K562 (cell line): Measurements from ENCODE around the gene PRR7. TPM values are rescaled to one million over a fixed set of nuclear protein-coding genes. Genes with fewer than 3 reads are reported as not detected.

Experiments
- FIP1L1 ChIP-seq: fragments of 200-400 bp; formaldehyde crosslinking; IDR thresholded peaks from 2 replicates; pipeline ENCODE4 v1.6.1; 2018; ENCODE audit warnings: mild to moderate bottlenecking, low read depth, low read length; ENCODE audit not compliant: poor library complexity, severe bottlenecking
- JUND ChIP-seq, 2 experiments: IDR thresholded peaks; 2 replicates in 1 of 2; 3 replicates in 1 of 2; pipeline ENCODE4 v1.6.1; 2011; ENCODE audit warnings: borderline replicate concordance in 2 of 2, low read depth in 2 of 2, low read length in 2 of 2, improper control_type of control experiment in 1 of 2, missing biosample characterization in 1 of 2, missing genetic modification characterization in 1 of 2, missing genetic modification reagents in 1 of 2
- LARP7 ChIP-seq: fragments of 450-650 bp; IDR thresholded peaks from 2 replicates; pipeline ENCODE4 v1.6.1; 2016
- NCOA4 ChIP-seq: fragments of 450-650 bp; IDR thresholded peaks from 2 replicates; pipeline ENCODE4 v1.6.1; 2018; ENCODE audit warnings: mild to moderate bottlenecking; ENCODE audit not compliant: partially characterized antibody
- ZBTB7A ChIP-seq: IDR thresholded peaks from 2 replicates; pipeline ENCODE4 v1.6.1; 2011; ENCODE audit warnings: low read depth, mild to moderate bottlenecking, low read length, moderate library complexity, borderline replicate concordance; ENCODE audit not compliant: control insufficient read depth
- ZNF140 ChIP-seq: fragments of 250-450 bp; sonication (Bioruptor Pico); IDR thresholded peaks from 2 replicates; pipeline ENCODE4 v1.8.0; 2021; ENCODE audit warnings: moderate library complexity, mild to moderate bottlenecking, inconsistent platforms
- polyA plus RNA-seq, 8 experiments: library from polyadenylated mRNA; depleted of rRNA in 4 of 8; stranded (reverse) in 5 of 8; unstranded in 3 of 8; fragments of >200 nt; fragmentation: Nextera tagmentation in 2 of 8; fragmentation: Illumina TruSeq in 1 of 8; extraction: Ambion mirVana in 2 of 8; extraction: Trizol in 1 of 8; gene quantifications; 2 replicates each; pipeline versions ENCODE4 v1.2.1 to v1.2.3, GENCODE V29; 2011 to 2014; ENCODE audit warnings: inconsistent platforms in 1 of 8, missing spikeins in 1 of 8
- total RNA-seq, 7 experiments: library from RNA; depleted of rRNA in 6 of 7; stranded (reverse); fragments of >200 nt in 6 of 7; fragmentation: Illumina TruSeq in 2 of 7; extraction: Trizol in 2 of 7; gene quantifications; 2 replicates each; pipeline versions ENCODE4 v1.2.1 to v1.2.3, GENCODE V29; 2011 to 2021; ENCODE audit warnings: low replicate concordance in 1 of 7
- TF ChIP-seq, protein P1 (sequence below), 2 experiments: IDR thresholded peaks; 2 replicates each; pipeline ENCODE4 v1.6.1; 2012; ENCODE audit warnings: improper control_type of control experiment in 2 of 2, low read depth in 2 of 2, low read length in 2 of 2, borderline replicate concordance in 1 of 2
- TF ChIP-seq, protein P2 (sequence below): sonication (generic); formaldehyde crosslinking; IDR thresholded peaks from 2 replicates; pipeline ENCODE4 v1.8.0; 2022; ENCODE audit warnings: mild to moderate bottlenecking, missing genetic modification reagents
- TF ChIP-seq, protein P3 (sequence below), 2 experiments: fragments of 450-650 bp; conservative IDR thresholded peaks; 2 replicates each; pipeline ENCODE4 v1.6.1; 2017; ENCODE audit warnings: mild to moderate bottlenecking in 2 of 2, moderate library complexity in 2 of 2
- TF ChIP-seq, protein P4 (sequence below), 3 experiments: fragments of 200-800 bp in 1 of 3; fragments of 250-450 bp in 1 of 3; fragments of 450-650 bp in 1 of 3; sonication (Bioruptor Pico) in 1 of 3; sonication (Bioruptor generic) in 1 of 3; formaldehyde crosslinking in 1 of 3; IDR thresholded peaks; 2 replicates each; pipeline versions ENCODE4 v1.6.1 to v1.8.0; 2016 to 2022; ENCODE audit warnings: mild to moderate bottlenecking in 2 of 3, missing genetic modification characterization in 2 of 3, missing compliant biosample characterization in 1 of 3, moderate library complexity in 1 of 3
- TF ChIP-seq, protein P5 (sequence below): fragments of 200-800 bp; sonication (Bioruptor generic); IDR thresholded peaks from 2 replicates; pipeline ENCODE4 v1.6.1; 2017; ENCODE audit warnings: missing genetic modification characterization, missing compliant biosample characterization

The PRR7 gene
- total and polyA plus RNA-seq, 9 of the 15 experiments (the other 6 are each of a cell fraction or from before 2014, with no cell fraction given) = 0.80 to 11.3 (median 10.4) TPM; not detected in 4

DNA sequence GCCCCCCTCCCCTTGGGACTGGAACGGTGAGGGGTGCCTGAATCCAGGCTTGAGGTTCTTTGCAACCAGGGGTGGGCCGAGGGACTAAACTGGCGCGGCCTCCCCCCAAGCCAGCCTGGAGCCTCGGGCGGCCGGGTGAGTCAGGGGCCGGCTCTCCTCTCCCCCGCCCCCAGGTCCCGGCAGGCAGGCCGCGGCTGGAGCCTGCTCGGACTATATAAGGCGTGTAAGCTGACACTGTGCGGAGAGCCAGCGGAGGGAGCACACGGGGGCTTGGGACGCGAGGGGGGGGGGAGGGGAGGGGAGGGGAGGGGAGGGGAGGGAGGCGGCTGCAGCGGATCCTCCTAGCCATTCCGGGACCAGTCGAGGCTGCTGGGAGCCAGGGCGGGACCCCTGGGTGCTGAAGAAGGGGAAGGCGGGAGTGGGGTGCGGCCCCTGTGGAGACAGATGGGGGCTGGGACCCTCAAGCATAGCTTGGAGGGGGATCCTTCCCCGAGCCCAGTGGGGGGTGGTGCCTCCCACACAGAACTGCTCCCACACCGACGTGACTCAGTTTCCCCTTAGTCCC, 50.2 kb downstream of the PRR7 start (continued):
- TF ChIP-seq, protein P1, sequence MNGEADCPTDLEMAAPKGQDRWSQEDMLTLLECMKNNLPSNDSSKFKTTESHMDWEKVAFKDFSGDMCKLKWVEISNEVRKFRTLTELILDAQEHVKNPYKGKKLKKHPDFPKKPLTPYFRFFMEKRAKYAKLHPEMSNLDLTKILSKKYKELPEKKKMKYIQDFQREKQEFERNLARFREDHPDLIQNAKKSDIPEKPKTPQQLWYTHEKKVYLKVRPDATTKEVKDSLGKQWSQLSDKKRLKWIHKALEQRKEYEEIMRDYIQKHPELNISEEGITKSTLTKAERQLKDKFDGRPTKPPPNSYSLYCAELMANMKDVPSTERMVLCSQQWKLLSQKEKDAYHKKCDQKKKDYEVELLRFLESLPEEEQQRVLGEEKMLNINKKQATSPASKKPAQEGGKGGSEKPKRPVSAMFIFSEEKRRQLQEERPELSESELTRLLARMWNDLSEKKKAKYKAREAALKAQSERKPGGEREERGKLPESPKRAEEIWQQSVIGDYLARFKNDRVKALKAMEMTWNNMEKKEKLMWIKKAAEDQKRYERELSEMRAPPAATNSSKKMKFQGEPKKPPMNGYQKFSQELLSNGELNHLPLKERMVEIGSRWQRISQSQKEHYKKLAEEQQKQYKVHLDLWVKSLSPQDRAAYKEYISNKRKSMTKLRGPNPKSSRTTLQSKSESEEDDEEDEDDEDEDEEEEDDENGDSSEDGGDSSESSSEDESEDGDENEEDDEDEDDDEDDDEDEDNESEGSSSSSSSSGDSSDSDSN (IDR thresholded peaks at IDR 0.05; ENCODE audit: borderline replicate concordance in 1 of 2, low read depth in 2 of 2, low read length in 2 of 2) = peak; percentile 22 to 78; a peak in 2 of 4 replicates
- TF ChIP-seq NCOA4 (no peak), LARP7 (no peak), FIP1L1 (peak; percentile 73), JUND (IDR thresholded peaks at IDR 0.05; ENCODE audit: borderline replicate concordance, low read depth, low read length) (peak; percentile 59), JUND (tag; IDR thresholded peaks at IDR 0.05; ENCODE audit: borderline replicate concordance, low read depth, low read length) (no peak; the same call in 2 of the 3 replicates), ZNF140 (CRISPR knock-in tag) (no peak), ZBTB7A (peak; percentile 89)
- TF ChIP-seq, protein P2, sequence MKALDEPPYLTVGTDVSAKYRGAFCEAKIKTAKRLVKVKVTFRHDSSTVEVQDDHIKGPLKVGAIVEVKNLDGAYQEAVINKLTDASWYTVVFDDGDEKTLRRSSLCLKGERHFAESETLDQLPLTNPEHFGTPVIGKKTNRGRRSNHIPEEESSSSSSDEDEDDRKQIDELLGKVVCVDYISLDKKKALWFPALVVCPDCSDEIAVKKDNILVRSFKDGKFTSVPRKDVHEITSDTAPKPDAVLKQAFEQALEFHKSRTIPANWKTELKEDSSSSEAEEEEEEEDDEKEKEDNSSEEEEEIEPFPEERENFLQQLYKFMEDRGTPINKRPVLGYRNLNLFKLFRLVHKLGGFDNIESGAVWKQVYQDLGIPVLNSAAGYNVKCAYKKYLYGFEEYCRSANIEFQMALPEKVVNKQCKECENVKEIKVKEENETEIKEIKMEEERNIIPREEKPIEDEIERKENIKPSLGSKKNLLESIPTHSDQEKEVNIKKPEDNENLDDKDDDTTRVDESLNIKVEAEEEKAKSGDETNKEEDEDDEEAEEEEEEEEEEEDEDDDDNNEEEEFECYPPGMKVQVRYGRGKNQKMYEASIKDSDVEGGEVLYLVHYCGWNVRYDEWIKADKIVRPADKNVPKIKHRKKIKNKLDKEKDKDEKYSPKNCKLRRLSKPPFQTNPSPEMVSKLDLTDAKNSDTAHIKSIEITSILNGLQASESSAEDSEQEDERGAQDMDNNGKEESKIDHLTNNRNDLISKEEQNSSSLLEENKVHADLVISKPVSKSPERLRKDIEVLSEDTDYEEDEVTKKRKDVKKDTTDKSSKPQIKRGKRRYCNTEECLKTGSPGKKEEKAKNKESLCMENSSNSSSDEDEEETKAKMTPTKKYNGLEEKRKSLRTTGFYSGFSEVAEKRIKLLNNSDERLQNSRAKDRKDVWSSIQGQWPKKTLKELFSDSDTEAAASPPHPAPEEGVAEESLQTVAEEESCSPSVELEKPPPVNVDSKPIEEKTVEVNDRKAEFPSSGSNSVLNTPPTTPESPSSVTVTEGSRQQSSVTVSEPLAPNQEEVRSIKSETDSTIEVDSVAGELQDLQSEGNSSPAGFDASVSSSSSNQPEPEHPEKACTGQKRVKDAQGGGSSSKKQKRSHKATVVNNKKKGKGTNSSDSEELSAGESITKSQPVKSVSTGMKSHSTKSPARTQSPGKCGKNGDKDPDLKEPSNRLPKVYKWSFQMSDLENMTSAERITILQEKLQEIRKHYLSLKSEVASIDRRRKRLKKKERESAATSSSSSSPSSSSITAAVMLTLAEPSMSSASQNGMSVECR = peak; percentile 43
- TF ChIP-seq, protein P3, sequence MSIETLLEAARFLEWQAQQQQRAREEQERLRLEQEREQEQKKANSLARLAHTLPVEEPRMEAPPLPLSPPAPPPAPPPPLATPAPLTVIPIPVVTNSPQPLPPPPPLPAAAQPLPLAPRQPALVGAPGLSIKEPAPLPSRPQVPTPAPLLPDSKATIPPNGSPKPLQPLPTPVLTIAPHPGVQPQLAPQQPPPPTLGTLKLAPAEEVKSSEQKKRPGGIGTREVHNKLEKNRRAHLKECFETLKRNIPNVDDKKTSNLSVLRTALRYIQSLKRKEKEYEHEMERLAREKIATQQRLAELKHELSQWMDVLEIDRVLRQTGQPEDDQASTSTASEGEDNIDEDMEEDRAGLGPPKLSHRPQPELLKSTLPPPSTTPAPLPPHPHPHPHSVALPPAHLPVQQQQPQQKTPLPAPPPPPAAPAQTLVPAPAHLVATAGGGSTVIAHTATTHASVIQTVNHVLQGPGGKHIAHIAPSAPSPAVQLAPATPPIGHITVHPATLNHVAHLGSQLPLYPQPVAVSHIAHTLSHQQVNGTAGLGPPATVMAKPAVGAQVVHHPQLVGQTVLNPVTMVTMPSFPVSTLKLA (conservative IDR thresholded peaks at IDR 0.05) = peak in 1 of 2 experiments; percentile 9; a peak in 1 of 4 replicates
- TF ChIP-seq, protein P4, sequence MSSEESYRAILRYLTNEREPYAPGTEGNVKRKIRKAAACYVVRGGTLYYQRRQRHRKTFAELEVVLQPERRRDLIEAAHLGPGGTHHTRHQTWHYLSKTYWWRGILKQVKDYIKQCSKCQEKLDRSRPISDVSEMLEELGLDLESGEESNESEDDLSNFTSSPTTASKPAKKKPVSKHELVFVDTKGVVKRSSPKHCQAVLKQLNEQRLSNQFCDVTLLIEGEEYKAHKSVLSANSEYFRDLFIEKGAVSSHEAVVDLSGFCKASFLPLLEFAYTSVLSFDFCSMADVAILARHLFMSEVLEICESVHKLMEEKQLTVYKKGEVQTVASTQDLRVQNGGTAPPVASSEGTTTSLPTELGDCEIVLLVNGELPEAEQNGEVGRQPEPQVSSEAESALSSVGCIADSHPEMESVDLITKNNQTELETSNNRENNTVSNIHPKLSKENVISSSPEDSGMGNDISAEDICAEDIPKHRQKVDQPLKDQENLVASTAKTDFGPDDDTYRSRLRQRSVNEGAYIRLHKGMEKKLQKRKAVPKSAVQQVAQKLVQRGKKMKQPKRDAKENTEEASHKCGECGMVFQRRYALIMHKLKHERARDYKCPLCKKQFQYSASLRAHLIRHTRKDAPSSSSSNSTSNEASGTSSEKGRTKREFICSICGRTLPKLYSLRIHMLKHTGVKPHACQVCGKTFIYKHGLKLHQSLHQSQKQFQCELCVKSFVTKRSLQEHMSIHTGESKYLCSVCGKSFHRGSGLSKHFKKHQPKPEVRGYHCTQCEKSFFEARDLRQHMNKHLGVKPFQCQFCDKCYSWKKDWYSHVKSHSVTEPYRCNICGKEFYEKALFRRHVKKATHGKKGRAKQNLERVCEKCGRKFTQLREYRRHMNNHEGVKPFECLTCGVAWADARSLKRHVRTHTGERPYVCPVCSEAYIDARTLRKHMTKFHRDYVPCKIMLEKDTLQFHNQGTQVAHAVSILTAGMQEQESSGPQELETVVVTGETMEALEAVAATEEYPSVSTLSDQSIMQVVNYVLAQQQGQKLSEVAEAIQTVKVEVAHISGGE (CRISPR knock-in tag; IDR thresholded peaks at IDR 0.05) = peak in 1 of 3 experiments; percentile 71; a peak in 2 of 6 replicates
- TF ChIP-seq, protein P5, sequence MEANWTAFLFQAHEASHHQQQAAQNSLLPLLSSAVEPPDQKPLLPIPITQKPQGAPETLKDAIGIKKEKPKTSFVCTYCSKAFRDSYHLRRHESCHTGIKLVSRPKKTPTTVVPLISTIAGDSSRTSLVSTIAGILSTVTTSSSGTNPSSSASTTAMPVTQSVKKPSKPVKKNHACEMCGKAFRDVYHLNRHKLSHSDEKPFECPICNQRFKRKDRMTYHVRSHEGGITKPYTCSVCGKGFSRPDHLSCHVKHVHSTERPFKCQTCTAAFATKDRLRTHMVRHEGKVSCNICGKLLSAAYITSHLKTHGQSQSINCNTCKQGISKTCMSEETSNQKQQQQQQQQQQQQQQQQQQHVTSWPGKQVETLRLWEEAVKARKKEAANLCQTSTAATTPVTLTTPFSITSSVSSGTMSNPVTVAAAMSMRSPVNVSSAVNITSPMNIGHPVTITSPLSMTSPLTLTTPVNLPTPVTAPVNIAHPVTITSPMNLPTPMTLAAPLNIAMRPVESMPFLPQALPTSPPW (CRISPR knock-in tag) = peak; percentile 91
